ENCODE measurements around the gene ENAH. TPM values are rescaled to one million over a fixed set of nuclear protein-coding genes. Genes with fewer than 3 reads are reported as not detected.

The ENAH gene
- total and polyA plus RNA-seq, 2 donors (not counting 1 experiment from before 2014, with no cell fraction given) = 85.0 to 210 TPM

DNA sequence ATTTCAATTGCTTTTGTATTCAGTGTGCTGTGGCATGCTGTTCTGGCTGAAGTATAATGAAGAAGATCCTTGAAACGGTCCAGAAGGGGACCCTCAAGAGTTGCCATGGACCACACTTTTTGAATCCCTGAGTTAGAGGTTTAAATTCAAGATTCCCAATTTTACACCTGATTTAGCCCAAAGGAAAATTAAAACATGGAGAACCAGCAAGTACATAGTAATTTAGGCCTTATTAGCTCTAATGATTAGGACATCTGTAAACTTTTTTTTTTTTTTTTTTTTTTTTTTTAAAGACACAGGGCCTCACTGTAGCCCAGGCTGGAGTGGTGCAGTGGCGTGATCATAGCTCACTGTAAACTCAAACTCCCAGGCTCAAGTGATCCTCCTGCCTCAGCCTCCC is 107.3 kb downstream of the ENAH start:
- no peaks in the 10 kb centered on the region for H4K20me1 ChIP-seq (ENCODE audit: control insufficient read depth, extremely low read depth, insufficient read depth, low read length)

DNA sequence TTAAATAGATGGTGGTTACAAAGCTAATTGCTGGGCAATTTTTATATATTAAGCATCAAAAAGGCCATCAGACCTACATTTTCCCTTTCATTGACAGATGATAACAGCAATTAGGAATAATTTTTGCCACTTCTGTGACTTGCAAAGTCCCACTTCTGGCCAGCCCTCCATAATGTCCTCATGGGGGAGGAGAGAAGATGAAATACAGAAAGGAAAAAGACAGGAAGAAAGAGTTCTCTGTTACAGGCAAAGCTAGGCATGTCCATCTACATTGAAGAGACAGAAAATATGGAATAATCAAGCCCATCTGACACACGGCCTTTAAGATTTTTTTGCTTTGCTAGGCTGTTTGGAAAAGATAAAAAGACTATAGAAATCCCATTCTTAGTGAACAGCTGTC is 108.0 kb downstream of the ENAH start:
- H3K4me2 ChIP-seq (ENCODE audit: extremely low read depth, insufficient read depth, low read length) = no peak overlapping the region
- H3K4me3 ChIP-seq (replicated peaks in 1 of 4; ENCODE audit: control extremely low read depth in 1 of 4, insufficient read depth in 1 of 4, low read depth in 3 of 4, low read length in 4 of 4) = no peak overlapping the region
- no peaks in the 10 kb centered on the region for H3K36me3 ChIP-seq (ENCODE audit: control insufficient read depth, insufficient read depth, low read length)
- H3K9me3 ChIP-seq (ENCODE audit: control insufficient read depth, insufficient read depth, low read depth, low read length) = no peaks in the 10 kb centered on the region
- H3K4me1 ChIP-seq (ENCODE audit: control insufficient read depth, extremely low read depth, insufficient read depth, low read length) = peaks cover 2% of the 10 kb centered on the region
- peaks cover 5% of the 10 kb centered on the region for H3K79me2 ChIP-seq (ENCODE audit: control insufficient read depth, insufficient read depth, low read length)
- no peaks in the 10 kb centered on the region for H3K27me3 ChIP-seq (ENCODE audit: control insufficient read depth, insufficient read depth, low read length)
- no peaks in the 10 kb centered on the region for H4K20me1 ChIP-seq (ENCODE audit: control insufficient read depth, extremely low read depth, insufficient read depth, low read length)
- no peak overlapping the region for H3K27ac ChIP-seq (ENCODE audit: insufficient read depth, low read length)
- H2AFZ ChIP-seq (ENCODE audit: low read length) = no peak overlapping the region
- no peak for DNase-seq (ENCODE audit: low read depth in 2 of 2)
- H3K9ac ChIP-seq (ENCODE audit: insufficient read depth, low read length) = no peak overlapping the region
- TF ChIP-seq, protein P1, sequence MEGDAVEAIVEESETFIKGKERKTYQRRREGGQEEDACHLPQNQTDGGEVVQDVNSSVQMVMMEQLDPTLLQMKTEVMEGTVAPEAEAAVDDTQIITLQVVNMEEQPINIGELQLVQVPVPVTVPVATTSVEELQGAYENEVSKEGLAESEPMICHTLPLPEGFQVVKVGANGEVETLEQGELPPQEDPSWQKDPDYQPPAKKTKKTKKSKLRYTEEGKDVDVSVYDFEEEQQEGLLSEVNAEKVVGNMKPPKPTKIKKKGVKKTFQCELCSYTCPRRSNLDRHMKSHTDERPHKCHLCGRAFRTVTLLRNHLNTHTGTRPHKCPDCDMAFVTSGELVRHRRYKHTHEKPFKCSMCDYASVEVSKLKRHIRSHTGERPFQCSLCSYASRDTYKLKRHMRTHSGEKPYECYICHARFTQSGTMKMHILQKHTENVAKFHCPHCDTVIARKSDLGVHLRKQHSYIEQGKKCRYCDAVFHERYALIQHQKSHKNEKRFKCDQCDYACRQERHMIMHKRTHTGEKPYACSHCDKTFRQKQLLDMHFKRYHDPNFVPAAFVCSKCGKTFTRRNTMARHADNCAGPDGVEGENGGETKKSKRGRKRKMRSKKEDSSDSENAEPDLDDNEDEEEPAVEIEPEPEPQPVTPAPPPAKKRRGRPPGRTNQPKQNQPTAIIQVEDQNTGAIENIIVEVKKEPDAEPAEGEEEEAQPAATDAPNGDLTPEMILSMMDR (conservative IDR thresholded peaks at IDR 0.05 in 1 of 2, IDR thresholded peaks at IDR 0.05 in 1 of 2; ENCODE audit: low read depth in 1 of 2, low read length in 2 of 2) = no peak
- no peak for TF ChIP-seq EZH2 (IDR thresholded peaks at IDR 0.05; ENCODE audit: low read length, missing control alignments)

More for the DNA sequence above, 107.3 kb downstream of the ENAH start:
- TF ChIP-seq EZH2 (IDR thresholded peaks at IDR 0.05; ENCODE audit: low read length, missing control alignments) = no peak
- TF ChIP-seq, protein P1 (conservative IDR thresholded peaks at IDR 0.05 in 1 of 2, IDR thresholded peaks at IDR 0.05 in 1 of 2; ENCODE audit: low read depth in 1 of 2, low read length in 2 of 2) = no peak
- DNase-seq (ENCODE audit: low read depth in 2 of 2) = no peak
- H2AFZ ChIP-seq (ENCODE audit: low read length) = no peak overlapping the region
- no peaks in the 10 kb centered on the region for H3K36me3 ChIP-seq (ENCODE audit: control insufficient read depth, insufficient read depth, low read length)
- no peak overlapping the region for H3K27ac ChIP-seq (ENCODE audit: insufficient read depth, low read length)
- no peaks in the 10 kb centered on the region for H3K9me3 ChIP-seq (ENCODE audit: control insufficient read depth, insufficient read depth, low read depth, low read length)
- H3K9ac ChIP-seq (ENCODE audit: insufficient read depth, low read length) = no peak overlapping the region
- no peak overlapping the region for H3K4me3 ChIP-seq (replicated peaks in 1 of 4; ENCODE audit: control extremely low read depth in 1 of 4, insufficient read depth in 1 of 4, low read depth in 3 of 4, low read length in 4 of 4)
- peaks cover 5% of the 10 kb centered on the region for H3K79me2 ChIP-seq (ENCODE audit: control insufficient read depth, insufficient read depth, low read length)
- H3K4me2 ChIP-seq (ENCODE audit: extremely low read depth, insufficient read depth, low read length) = no peak overlapping the region
- no peaks in the 10 kb centered on the region for H3K27me3 ChIP-seq (ENCODE audit: control insufficient read depth, insufficient read depth, low read length)
- H3K4me1 ChIP-seq (ENCODE audit: control insufficient read depth, extremely low read depth, insufficient read depth, low read length) = peaks cover 2% of the 10 kb centered on the region

DNA sequence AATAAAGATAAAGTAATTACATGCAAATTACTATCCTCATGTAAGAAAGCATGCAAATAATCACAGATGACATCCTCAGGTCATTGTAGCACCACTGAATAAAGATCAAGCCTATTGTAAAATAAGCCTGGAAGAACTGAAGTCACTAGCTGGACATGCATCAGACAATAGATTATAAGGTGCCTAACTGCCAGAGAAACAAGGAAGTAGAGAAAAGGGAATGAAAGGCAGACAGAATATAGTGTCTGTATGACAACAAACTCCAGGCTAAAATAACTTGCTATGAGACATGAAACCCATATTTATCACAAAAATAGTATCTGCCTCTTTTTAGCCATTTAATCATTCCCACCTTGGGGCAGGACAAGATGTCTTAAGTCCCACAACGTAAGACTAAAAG is 108.7 kb downstream of the ENAH start:
- no peaks in the 10 kb centered on the region for H4K20me1 ChIP-seq (ENCODE audit: control insufficient read depth, extremely low read depth, insufficient read depth, low read length)
- DNase-seq (ENCODE audit: low read depth in 2 of 2) = no peak
- no peaks in the 10 kb centered on the region for H3K36me3 ChIP-seq (ENCODE audit: control insufficient read depth, insufficient read depth, low read length)
- no peak overlapping the region for H2AFZ ChIP-seq (ENCODE audit: low read length)
- no peak overlapping the region for H3K9ac ChIP-seq (ENCODE audit: insufficient read depth, low read length)
- H3K4me2 ChIP-seq (ENCODE audit: extremely low read depth, insufficient read depth, low read length) = no peak overlapping the region
- H3K4me1 ChIP-seq (ENCODE audit: control insufficient read depth, extremely low read depth, insufficient read depth, low read length) = peaks cover 2% of the 10 kb centered on the region
- no peak overlapping the region for H3K27ac ChIP-seq (ENCODE audit: insufficient read depth, low read length)
- TF ChIP-seq, protein P1 (conservative IDR thresholded peaks at IDR 0.05 in 1 of 2, IDR thresholded peaks at IDR 0.05 in 1 of 2; ENCODE audit: low read depth in 1 of 2, low read length in 2 of 2) = no peak
- no peak for TF ChIP-seq EZH2 (IDR thresholded peaks at IDR 0.05; ENCODE audit: low read length, missing control alignments)
- H3K27me3 ChIP-seq (ENCODE audit: control insufficient read depth, insufficient read depth, low read length) = no peaks in the 10 kb centered on the region
- H3K9me3 ChIP-seq (ENCODE audit: control insufficient read depth, insufficient read depth, low read depth, low read length) = no peaks in the 10 kb centered on the region
- peaks cover 3% of the 10 kb centered on the region for H3K79me2 ChIP-seq (ENCODE audit: control insufficient read depth, insufficient read depth, low read length)
- H3K4me3 ChIP-seq (replicated peaks in 1 of 4; ENCODE audit: control extremely low read depth in 1 of 4, insufficient read depth in 1 of 4, low read depth in 3 of 4, low read length in 4 of 4) = no peak overlapping the region

Measured in fibroblast of lung (primary cell).